GM23338 (cell line): ENCODE measurements around the gene HIGD2B. TPM values are rescaled to one million over a fixed set of nuclear protein-coding genes. Genes with fewer than 3 reads are reported as not detected.

Experiments used
- ATAC-seq: fragments of 200-7000 bp; cut with Tn5 transposase; 3 replicates; pipeline ENCODE4 v1.9.1; 2020
- DNase-seq: peaks from one replicate; pipeline ENCODE4 v3.0.0-alpha.2; 2015; ENCODE audit warnings: low spot score
- H2AFZ ChIP-seq: fragments of 200-600 bp; sonication (generic); 2 replicates; pipeline ENCODE4 v1.8.0; 2016; ENCODE audit warnings: antibody characterized with exemption, mild to moderate bottlenecking, moderate library complexity
- H3F3A ChIP-seq: fragments of 200-600 bp; sonication (generic); replicated peaks from 2 replicates; pipeline ENCODE4 v1.8.0; 2017; ENCODE audit warnings: antibody characterized with exemption, mixed run types, low read depth
- H3K27ac ChIP-seq: fragments of 200-600 bp; sonication (generic); 2 replicates; pipeline ENCODE4 v1.6.1; 2016; ENCODE audit warnings: low read depth
- H3K27me3 ChIP-seq: fragments of 200-600 bp; sonication (generic); 2 replicates; pipeline ENCODE4 v1.8.0; 2016; ENCODE audit warnings: mild to moderate bottlenecking, mixed run types, moderate library complexity; ENCODE audit not compliant: insufficient read depth
- H3K36me3 ChIP-seq: fragments of 200-600 bp; sonication (generic); 2 replicates; pipeline ENCODE4 v1.8.0; 2016; ENCODE audit warnings: mild to moderate bottlenecking; ENCODE audit not compliant: insufficient read depth
- H3K4me1 ChIP-seq: fragments of 200-600 bp; sonication (generic); 2 replicates; pipeline ENCODE4 v1.8.0; 2016; ENCODE audit warnings: mild to moderate bottlenecking, moderate library complexity; ENCODE audit not compliant: insufficient read depth
- H3K4me2 ChIP-seq: fragments of 200-600 bp; sonication (generic); 2 replicates; pipeline ENCODE4 v1.7.1; 2017; ENCODE audit warnings: mixed run types
- H3K4me3 ChIP-seq: fragments of 200-600 bp; sonication (generic); 2 replicates; pipeline ENCODE4 v1.6.1; 2016; ENCODE audit warnings: mixed run types
- H3K79me2 ChIP-seq: fragments of 200-600 bp; sonication (generic); replicated peaks from 2 replicates; pipeline ENCODE4 v1.8.0; 2017; ENCODE audit warnings: mild to moderate bottlenecking; ENCODE audit not compliant: insufficient read depth
- H3K9me2 ChIP-seq: fragments of 200-600 bp; sonication (generic); 2 replicates; pipeline ENCODE4 v1.8.0; 2017; ENCODE audit not compliant: insufficient read depth
- H4K20me1 ChIP-seq: fragments of 200-600 bp; sonication (generic); replicated peaks from 2 replicates; pipeline ENCODE4 v1.8.0; 2017; ENCODE audit warnings: mild to moderate bottlenecking; ENCODE audit not compliant: insufficient read depth
- H3K27ac Mint-ChIP-seq: 2 replicates; pipeline ENCODE4 v1.8.0; 2020; ENCODE audit warnings: inconsistent platforms, mild to moderate bottlenecking, moderate library complexity, mixed read lengths
- H3K27me3 Mint-ChIP-seq: 3 replicates; pipeline ENCODE4 v1.8.0; 2022; ENCODE audit warnings: low read depth, mild to moderate bottlenecking, moderate library complexity, mixed read lengths, inconsistent platforms; ENCODE audit not compliant: insufficient read depth, poor library complexity
- H3K36me3 Mint-ChIP-seq: 3 replicates; pipeline ENCODE4 v1.8.0; 2021; ENCODE audit warnings: low read depth, mild to moderate bottlenecking, inconsistent platforms, moderate library complexity, mixed read lengths
- H3K4me1 Mint-ChIP-seq: 3 replicates; pipeline ENCODE4 v1.8.0; 2020; ENCODE audit warnings: mild to moderate bottlenecking, inconsistent platforms, mixed read lengths
- H3K4me3 Mint-ChIP-seq: 3 replicates; pipeline ENCODE4 v1.8.0; 2021; ENCODE audit warnings: moderate library complexity, mild to moderate bottlenecking, inconsistent platforms, mixed read lengths
- H3K9me3 Mint-ChIP-seq: 3 replicates; pipeline ENCODE4 v1.8.0; 2020; ENCODE audit warnings: moderate library complexity, mild to moderate bottlenecking, inconsistent platforms, mixed read lengths
- EZH2 ChIP-seq: fragments of 200-600 bp; sonication (generic); IDR thresholded peaks from one replicate; pipeline ENCODE4 v1.8.0; 2017; ENCODE audit warnings: antibody characterized with exemption, mild to moderate bottlenecking, low read depth; ENCODE audit not compliant: unreplicated experiment
- EZH2phosphoT487 ChIP-seq: fragments of 200-600 bp; sonication (generic); IDR thresholded peaks from one replicate; pipeline ENCODE4 v1.8.1; 2018; ENCODE audit warnings: antibody characterized with exemption; ENCODE audit not compliant: unreplicated experiment
- JUNB ChIP-seq: IDR thresholded peaks from one replicate; pipeline ENCODE4 v1.6.1; 2016; ENCODE audit warnings: antibody characterized with exemption; ENCODE audit not compliant: unreplicated experiment
- NANOG ChIP-seq: IDR thresholded peaks from 2 replicates; pipeline ENCODE4 v1.6.1; 2016; ENCODE audit warnings: antibody characterized with exemption, borderline replicate concordance
- POLR2AphosphoS5 ChIP-seq: IDR thresholded peaks from 2 replicates; pipeline ENCODE4 v1.6.1; 2016; ENCODE audit warnings: antibody characterized with exemption, low read depth
- ZNF114 ChIP-seq: fragments of 250-450 bp; sonication (Bioruptor Pico); IDR thresholded peaks from 2 replicates; pipeline ENCODE4 v1.5.0; 2020; ENCODE audit warnings: mild to moderate bottlenecking, moderate library complexity
- ZNF331 ChIP-seq: fragments of 250-450 bp; sonication (Bioruptor Pico); IDR thresholded peaks from 2 replicates; pipeline ENCODE4 v1.5.0; 2020; ENCODE audit warnings: low read depth, mild to moderate bottlenecking, moderate library complexity
- polyA plus RNA-seq: library from polyadenylated mRNA; unstranded; fragments of >200 nt; fragmentation: Nextera tagmentation; extraction: Ambion mirVana; gene quantifications from 2 replicates; pipeline ENCODE4 v1.2.1, GENCODE V29; 2016
- total RNA-seq: library from RNA; depleted of rRNA; stranded (reverse); fragments of >200 nt; shearing (Covaris generic); gene quantifications from 2 replicates; pipeline ENCODE4 v1.2.3, GENCODE V29; 2014
- TF ChIP-seq, protein P1 (sequence below): IDR thresholded peaks from one replicate; pipeline ENCODE4 v1.6.1; 2018; ENCODE audit warnings: antibody characterized with exemption; ENCODE audit not compliant: unreplicated experiment
- TF ChIP-seq, protein P2 (sequence below), 2 experiments: fragments of 200-600 bp in 1 of 2; sonication (generic) in 1 of 2; conservative IDR thresholded peaks; 2 replicates each; pipeline versions ENCODE4 v1.5.1 to v1.6.1; 2016 to 2017; ENCODE audit warnings: antibody characterized with exemption in 2 of 2, low read depth in 2 of 2, mild to moderate bottlenecking in 2 of 2, moderate library complexity in 1 of 2

Gene HIGD2B
- total and polyA plus RNA-seq, 2 experiments from 2014 or later: not detected

DNA sequence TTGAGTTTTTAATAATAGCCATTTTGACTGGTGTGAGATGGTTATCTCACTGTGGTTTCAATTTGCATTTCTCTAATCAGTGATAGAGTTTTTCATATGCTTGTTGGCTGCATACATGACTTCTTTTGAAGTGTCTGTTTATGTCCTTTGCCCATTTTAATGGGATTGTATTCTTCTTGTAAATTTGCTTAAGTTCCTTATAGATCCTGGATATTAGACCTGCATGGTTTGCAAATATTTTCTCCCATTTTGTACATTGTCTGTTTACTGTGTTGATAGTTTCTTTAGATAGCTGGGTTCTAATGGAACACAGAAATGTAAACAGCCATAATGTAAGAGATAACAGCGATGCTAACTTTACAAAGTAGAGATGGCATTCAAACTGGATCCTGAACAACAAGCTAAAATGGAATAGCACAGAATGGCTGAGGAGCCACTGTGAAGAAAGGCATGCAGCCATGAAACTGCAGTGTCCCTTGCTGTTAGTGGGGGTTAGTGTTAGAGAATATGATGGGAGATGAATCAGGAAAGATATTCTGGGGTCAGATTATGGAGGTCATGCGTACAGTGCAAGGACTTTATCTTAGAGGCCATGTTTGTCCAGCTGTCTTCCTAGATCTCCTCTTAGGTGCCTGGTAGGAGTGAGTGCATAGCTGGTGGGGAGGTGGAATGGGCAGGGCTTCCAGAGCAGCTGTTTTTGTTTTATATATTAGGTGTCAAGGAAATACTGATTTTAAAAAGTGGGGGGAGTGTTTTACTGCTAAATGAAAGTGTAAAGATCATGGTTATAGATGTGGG, 48.2 kb upstream of the HIGD2B start:
- Histone ChIP-seq H3K79me2 (no peaks in the 10 kb centered on the region), H4K20me1 (no peaks in the 10 kb centered on the region; the same call in none of the 2 replicates), H3K27ac (no peak overlapping the region), H3K9me2 (no peaks in the 10 kb centered on the region), H3K36me3 (peaks cover 28% of the 10 kb centered on the region), H3K4me3 (no peak overlapping the region), H3K27me3 (no peaks in the 10 kb centered on the region), H2AFZ (no peak overlapping the region), H3F3A (no peaks in the 10 kb centered on the region), H3K4me2 (no peak overlapping the region), H3K4me1 (no peaks in the 10 kb centered on the region)
- TF ChIP-seq EZH2 (no peak), POLR2AphosphoS5 (no peak), NANOG (no peak), EZH2phosphoT487 (no peak), JUNB (no peak), ZNF114 (CRISPR knock-in tag) (no peak)
- TF ChIP-seq, protein P1, sequence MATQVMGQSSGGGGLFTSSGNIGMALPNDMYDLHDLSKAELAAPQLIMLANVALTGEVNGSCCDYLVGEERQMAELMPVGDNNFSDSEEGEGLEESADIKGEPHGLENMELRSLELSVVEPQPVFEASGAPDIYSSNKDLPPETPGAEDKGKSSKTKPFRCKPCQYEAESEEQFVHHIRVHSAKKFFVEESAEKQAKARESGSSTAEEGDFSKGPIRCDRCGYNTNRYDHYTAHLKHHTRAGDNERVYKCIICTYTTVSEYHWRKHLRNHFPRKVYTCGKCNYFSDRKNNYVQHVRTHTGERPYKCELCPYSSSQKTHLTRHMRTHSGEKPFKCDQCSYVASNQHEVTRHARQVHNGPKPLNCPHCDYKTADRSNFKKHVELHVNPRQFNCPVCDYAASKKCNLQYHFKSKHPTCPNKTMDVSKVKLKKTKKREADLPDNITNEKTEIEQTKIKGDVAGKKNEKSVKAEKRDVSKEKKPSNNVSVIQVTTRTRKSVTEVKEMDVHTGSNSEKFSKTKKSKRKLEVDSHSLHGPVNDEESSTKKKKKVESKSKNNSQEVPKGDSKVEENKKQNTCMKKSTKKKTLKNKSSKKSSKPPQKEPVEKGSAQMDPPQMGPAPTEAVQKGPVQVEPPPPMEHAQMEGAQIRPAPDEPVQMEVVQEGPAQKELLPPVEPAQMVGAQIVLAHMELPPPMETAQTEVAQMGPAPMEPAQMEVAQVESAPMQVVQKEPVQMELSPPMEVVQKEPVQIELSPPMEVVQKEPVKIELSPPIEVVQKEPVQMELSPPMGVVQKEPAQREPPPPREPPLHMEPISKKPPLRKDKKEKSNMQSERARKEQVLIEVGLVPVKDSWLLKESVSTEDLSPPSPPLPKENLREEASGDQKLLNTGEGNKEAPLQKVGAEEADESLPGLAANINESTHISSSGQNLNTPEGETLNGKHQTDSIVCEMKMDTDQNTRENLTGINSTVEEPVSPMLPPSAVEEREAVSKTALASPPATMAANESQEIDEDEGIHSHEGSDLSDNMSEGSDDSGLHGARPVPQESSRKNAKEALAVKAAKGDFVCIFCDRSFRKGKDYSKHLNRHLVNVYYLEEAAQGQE: no peak
- Mint-ChIP-seq H3K36me3 (peaks cover 43% of the 10 kb centered on the region), H3K4me1 (no peaks in the 10 kb centered on the region), H3K4me3 (no peak overlapping the region), H3K9me3 (no peaks in the 10 kb centered on the region; the same call in 2 of the 3 replicates), H3K27me3 (peaks cover 3% of the 10 kb centered on the region), H3K27ac (no peak overlapping the region)
- ATAC-seq (no peak), DNase-seq (no peak)

- Mint-ChIP-seq H3K4me1 (no peaks in the 10 kb centered on the region; the same call in 2 of the 3 replicates), H3K4me3 (no peak overlapping the region), H3K27me3 (peaks cover 5% of the 10 kb centered on the region), H3K9me3 (no peaks in the 10 kb centered on the region), H3K36me3 (peaks cover 36% of the 10 kb centered on the region), H3K27ac (no peak overlapping the region)
- Histone ChIP-seq H3K79me2 (no peaks in the 10 kb centered on the region), H3K9me2 (no peaks in the 10 kb centered on the region), H3K27ac (no peak overlapping the region), H3K36me3 (peaks cover 21% of the 10 kb centered on the region), H3K4me1 (peaks cover 10% of the 10 kb centered on the region), H4K20me1 (no peaks in the 10 kb centered on the region; the same call in 1 of the 2 replicates), H2AFZ (no peak overlapping the region), H3K4me2 (no peak overlapping the region), H3K27me3 (no peaks in the 10 kb centered on the region), H3F3A (no peaks in the 10 kb centered on the region), H3K4me3 (no peak overlapping the region)
- ATAC-seq: peak; percentile 70
- peak; percentile 21 for DNase-seq
- TF ChIP-seq, protein P2, sequence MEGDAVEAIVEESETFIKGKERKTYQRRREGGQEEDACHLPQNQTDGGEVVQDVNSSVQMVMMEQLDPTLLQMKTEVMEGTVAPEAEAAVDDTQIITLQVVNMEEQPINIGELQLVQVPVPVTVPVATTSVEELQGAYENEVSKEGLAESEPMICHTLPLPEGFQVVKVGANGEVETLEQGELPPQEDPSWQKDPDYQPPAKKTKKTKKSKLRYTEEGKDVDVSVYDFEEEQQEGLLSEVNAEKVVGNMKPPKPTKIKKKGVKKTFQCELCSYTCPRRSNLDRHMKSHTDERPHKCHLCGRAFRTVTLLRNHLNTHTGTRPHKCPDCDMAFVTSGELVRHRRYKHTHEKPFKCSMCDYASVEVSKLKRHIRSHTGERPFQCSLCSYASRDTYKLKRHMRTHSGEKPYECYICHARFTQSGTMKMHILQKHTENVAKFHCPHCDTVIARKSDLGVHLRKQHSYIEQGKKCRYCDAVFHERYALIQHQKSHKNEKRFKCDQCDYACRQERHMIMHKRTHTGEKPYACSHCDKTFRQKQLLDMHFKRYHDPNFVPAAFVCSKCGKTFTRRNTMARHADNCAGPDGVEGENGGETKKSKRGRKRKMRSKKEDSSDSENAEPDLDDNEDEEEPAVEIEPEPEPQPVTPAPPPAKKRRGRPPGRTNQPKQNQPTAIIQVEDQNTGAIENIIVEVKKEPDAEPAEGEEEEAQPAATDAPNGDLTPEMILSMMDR (conservative IDR thresholded peaks at IDR 0.05; ENCODE audit: low read depth in 2 of 2): peak; percentile 19 to 31; a peak in 1 of 4 replicates
- no peak for TF ChIP-seq POLR2AphosphoS5
- TF ChIP-seq ZNF331: no peak
- TF ChIP-seq EZH2: no peak
These were observed 46.5 kb upstream of the HIGD2B start for GRCh38 chr15:72732516-72732915.
